ENCODE data around the gene TPP2.

Gene TPP2

DNA sequence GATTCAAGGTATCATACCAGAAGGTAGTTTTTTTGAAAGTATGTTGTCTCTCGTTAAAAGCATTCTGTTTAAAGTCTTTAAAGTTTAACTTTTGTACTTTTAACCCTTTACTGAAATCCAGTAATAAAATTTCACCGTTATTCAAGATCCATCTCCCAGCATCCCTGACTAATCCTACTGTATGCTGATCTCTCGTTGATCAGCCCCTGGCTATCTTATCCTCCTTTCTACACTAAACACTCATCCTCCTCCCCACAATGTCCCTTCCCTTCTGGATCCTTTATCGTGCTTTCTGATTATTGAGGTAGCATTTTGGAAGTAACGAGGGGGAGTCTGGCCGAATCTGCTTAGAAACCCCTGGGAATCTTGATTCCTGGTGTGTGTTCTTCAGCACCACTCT, 1.3 kb downstream of the TPP2 start:
- Histone ChIP-seq H3K36me3 (ENCODE audit: control insufficient read depth, insufficient read depth, low read length) (no peaks in the 10 kb centered on the region), H3K9me3 (ENCODE audit: control insufficient read depth, insufficient read depth, low read length) (no peaks in the 10 kb centered on the region), H3K9ac (ENCODE audit: low read depth, low read length) (no peak overlapping the region), H3K4me1 (ENCODE audit: control insufficient read depth, insufficient read depth, low read length) (no peaks in the 10 kb centered on the region), H3K27me3 (ENCODE audit: control insufficient read depth, insufficient read depth, low read length) (no peaks in the 10 kb centered on the region), H3K4me3 (ENCODE audit: low read depth, low read length) (peak overlapping the region; percentile 93)

DNA sequence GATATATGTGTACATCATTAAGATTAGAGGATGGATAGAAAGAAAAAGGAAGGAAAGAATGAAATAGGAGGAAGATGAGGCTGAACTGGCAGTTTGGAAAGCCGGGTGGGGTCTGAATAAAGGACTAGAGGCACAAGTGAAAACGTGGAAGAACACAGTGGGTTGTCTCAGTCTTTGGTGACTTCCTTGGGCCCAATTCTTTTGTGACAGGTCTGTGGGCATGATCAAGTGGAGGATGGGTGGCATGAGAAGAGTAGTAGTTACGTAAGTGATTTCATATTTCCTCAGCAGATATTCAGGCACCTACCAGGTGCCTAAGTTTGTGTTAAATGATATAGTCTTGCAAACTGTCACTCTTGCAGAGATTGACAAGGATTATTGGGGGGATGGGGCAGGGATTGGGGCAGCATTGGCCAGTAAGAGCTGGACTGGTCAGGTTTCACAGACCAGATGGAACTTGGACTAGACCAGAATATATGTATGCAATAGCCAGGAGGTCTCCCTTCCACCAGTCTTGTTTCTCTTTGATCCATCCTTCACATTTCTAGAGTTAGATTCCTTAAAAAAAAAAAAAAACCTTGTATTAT, 2.7 kb downstream of the TPP2 start:
- Histone ChIP-seq H3K4me3 (ENCODE audit: low read depth, low read length) (no peak overlapping the region), H3K27me3 (ENCODE audit: control insufficient read depth, insufficient read depth, low read length) (no peaks in the 10 kb centered on the region), H3K9ac (ENCODE audit: low read depth, low read length) (no peak overlapping the region), H3K36me3 (ENCODE audit: control insufficient read depth, insufficient read depth, low read length) (no peaks in the 10 kb centered on the region), H3K4me1 (ENCODE audit: control insufficient read depth, insufficient read depth, low read length) (no peaks in the 10 kb centered on the region), H3K9me3 (ENCODE audit: control insufficient read depth, insufficient read depth, low read length) (no peaks in the 10 kb centered on the region)

DNA sequence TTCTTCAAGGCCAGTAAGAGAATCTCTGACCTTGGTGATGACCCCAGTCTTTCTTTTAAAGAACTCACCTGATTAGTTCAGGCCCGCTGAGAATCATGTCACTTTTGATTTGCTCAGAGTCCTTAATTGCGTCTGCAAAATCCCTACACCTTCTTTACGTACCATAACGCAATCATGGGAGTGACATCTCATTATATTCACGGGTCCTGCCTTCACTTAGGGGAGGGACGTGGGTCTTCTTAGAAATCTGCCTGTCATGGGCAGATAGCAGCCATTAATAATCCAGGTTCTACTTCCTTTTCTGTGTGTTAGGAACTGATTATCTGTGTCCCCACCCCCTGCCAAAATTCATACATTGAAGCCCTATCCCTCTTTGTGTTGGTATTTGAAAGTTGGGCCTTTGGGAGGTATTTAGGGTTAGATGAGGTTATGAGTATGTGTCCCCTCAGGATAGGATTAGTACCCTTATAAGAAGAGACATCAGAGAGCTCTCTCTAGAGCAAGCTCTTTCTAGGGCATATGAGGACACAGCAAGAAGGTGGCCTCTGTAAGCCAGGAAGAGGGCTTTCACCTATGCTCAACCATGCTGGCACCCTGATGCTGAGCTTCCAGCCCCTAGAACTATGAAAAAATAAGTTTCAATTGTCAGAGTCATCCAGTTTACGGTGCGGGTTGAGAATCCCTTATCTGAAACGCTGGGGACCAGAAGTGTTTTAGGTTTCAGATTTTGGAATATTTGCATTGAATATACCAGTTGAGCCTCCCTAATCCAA, 9.9 kb downstream of the TPP2 start:
- no peaks in the 10 kb centered on the region for H3K27me3 ChIP-seq (ENCODE audit: control insufficient read depth, insufficient read depth, low read length)
- H3K9ac ChIP-seq (ENCODE audit: low read depth, low read length) = no peak overlapping the region
- no peaks in the 10 kb centered on the region for H3K4me1 ChIP-seq (ENCODE audit: control insufficient read depth, insufficient read depth, low read length)
- H3K9me3 ChIP-seq (ENCODE audit: control insufficient read depth, insufficient read depth, low read length) = no peaks in the 10 kb centered on the region
- peaks cover 33% of the 10 kb centered on the region for H3K36me3 ChIP-seq (ENCODE audit: control insufficient read depth, insufficient read depth, low read length)
- no peak overlapping the region for H3K4me3 ChIP-seq (ENCODE audit: low read depth, low read length)

DNA sequence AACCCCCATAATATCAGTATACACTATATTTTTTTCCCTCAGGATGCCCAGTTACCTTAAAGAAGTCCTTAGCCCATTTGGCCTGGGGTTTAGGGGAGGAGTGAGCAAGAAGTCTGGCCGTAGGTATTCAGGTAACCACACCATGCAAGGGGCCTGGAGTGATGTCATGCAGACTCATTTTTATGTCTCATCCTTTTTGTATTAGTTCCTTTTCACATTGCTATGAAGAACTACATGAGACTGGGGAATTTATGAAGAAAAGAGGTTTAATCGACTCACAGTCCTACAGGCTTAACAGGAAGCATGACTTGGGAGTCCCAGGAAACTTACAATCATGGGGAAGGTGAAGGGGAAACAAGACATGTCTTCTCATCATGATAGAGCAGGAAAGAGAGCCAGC, 12.2 kb downstream of the TPP2 start:
- Histone ChIP-seq H3K4me3 (ENCODE audit: low read depth, low read length) (no peak overlapping the region), H3K9ac (ENCODE audit: low read depth, low read length) (no peak overlapping the region), H3K9me3 (ENCODE audit: control insufficient read depth, insufficient read depth, low read length) (no peaks in the 10 kb centered on the region), H3K4me1 (ENCODE audit: control insufficient read depth, insufficient read depth, low read length) (no peaks in the 10 kb centered on the region), H3K27me3 (ENCODE audit: control insufficient read depth, insufficient read depth, low read length) (no peaks in the 10 kb centered on the region), H3K36me3 (ENCODE audit: control insufficient read depth, insufficient read depth, low read length) (peaks cover 33% of the 10 kb centered on the region)

DNA sequence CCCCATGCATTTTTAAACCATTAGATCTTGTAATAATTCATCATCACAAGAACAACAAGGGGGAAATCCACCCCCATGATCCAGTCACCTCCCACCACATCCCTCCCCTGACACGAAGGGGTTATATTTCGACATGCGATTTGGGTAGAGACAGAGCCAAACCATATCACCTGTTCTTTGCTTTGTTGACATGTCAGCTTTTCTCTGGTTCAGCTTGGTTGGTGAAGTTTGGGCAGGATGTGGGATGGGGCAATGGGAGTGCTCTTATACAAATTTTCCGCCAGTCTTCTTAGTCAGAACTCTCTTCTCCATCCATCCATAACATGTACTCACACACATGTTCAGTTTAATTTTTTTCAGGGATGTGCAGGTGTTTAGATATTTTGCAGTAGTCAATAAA, 12.9 kb downstream of the TPP2 start:
- Histone ChIP-seq H3K4me1 (ENCODE audit: control insufficient read depth, insufficient read depth, low read length) (no peaks in the 10 kb centered on the region), H3K9me3 (ENCODE audit: control insufficient read depth, insufficient read depth, low read length) (no peaks in the 10 kb centered on the region), H3K27me3 (ENCODE audit: control insufficient read depth, insufficient read depth, low read length) (no peaks in the 10 kb centered on the region), H3K36me3 (ENCODE audit: control insufficient read depth, insufficient read depth, low read length) (peaks cover 33% of the 10 kb centered on the region), H3K9ac (ENCODE audit: low read depth, low read length) (no peak overlapping the region), H3K4me3 (ENCODE audit: low read depth, low read length) (no peak overlapping the region)

- Histone ChIP-seq H3K27me3 (ENCODE audit: control insufficient read depth, insufficient read depth, low read length) (no peaks in the 10 kb centered on the region), H3K9me3 (ENCODE audit: control insufficient read depth, insufficient read depth, low read length) (no peaks in the 10 kb centered on the region), H3K4me3 (ENCODE audit: low read depth, low read length) (no peak overlapping the region), H3K4me1 (ENCODE audit: control insufficient read depth, insufficient read depth, low read length) (no peaks in the 10 kb centered on the region), H3K9ac (ENCODE audit: low read depth, low read length) (no peak overlapping the region), H3K36me3 (ENCODE audit: control insufficient read depth, insufficient read depth, low read length) (peaks cover 29% of the 10 kb centered on the region)
These were observed 13.6 kb downstream of the TPP2 start for GRCh38 chr13:102610296-102610895.

- Histone ChIP-seq H3K4me3 (ENCODE audit: low read depth, low read length) (no peak overlapping the region), H3K9me3 (ENCODE audit: control insufficient read depth, insufficient read depth, low read length) (no peaks in the 10 kb centered on the region), H3K4me1 (ENCODE audit: control insufficient read depth, insufficient read depth, low read length) (no peaks in the 10 kb centered on the region), H3K9ac (ENCODE audit: low read depth, low read length) (no peak overlapping the region), H3K27me3 (ENCODE audit: control insufficient read depth, insufficient read depth, low read length) (no peaks in the 10 kb centered on the region), H3K36me3 (ENCODE audit: control insufficient read depth, insufficient read depth, low read length) (peaks cover 23% of the 10 kb centered on the region)
These were observed 21.0 kb downstream of the TPP2 start for GRCh38 chr13:102617697-102618350.

DNA sequence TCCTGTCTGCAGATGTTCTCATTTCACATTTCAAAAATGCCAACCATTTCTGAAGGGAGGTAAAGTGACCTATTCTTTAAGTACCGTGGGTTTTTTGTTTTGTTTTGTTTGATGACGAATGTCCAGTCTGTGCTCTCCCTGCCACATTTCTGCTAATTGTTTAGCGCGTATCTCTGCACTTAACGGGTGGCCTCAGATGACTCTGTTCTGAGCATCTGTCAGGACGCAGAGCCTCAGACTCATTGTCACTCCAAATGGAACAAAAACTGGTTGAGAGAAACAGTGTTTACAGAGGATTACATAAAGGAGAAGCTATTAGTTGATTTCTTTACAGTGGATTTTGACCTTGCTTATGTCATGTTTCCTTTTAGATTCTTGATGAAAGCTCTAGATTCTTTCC, 23.7 kb downstream of the TPP2 start:
- peaks cover 31% of the 10 kb centered on the region for H3K36me3 ChIP-seq (ENCODE audit: control insufficient read depth, insufficient read depth, low read length)
- H3K4me1 ChIP-seq (ENCODE audit: control insufficient read depth, insufficient read depth, low read length) = no peaks in the 10 kb centered on the region
- no peak overlapping the region for H3K4me3 ChIP-seq (ENCODE audit: low read depth, low read length)
- no peaks in the 10 kb centered on the region for H3K27me3 ChIP-seq (ENCODE audit: control insufficient read depth, insufficient read depth, low read length)
- H3K9me3 ChIP-seq (ENCODE audit: control insufficient read depth, insufficient read depth, low read length) = no peaks in the 10 kb centered on the region
- H3K9ac ChIP-seq (ENCODE audit: low read depth, low read length) = no peak overlapping the region

DNA sequence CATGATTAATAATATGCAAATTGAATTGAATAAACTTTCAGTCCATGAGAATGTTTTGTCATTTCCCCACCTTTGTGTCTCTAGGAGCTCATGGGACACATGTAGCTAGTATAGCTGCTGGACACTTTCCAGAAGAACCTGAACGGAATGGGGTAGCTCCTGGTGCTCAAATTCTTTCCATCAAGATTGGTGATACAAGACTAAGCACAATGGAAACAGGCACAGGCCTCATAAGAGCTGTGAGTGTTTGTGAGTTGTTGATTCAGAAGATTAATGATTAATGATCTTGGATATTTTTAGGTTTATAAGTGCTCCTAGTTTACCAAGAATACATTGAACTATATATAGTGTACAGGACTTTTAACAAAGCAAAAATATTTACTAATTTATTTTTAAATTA, 30.1 kb downstream of the TPP2 start:
- Histone ChIP-seq H3K9ac (ENCODE audit: low read depth, low read length) (no peak overlapping the region), H3K9me3 (ENCODE audit: control insufficient read depth, insufficient read depth, low read length) (no peaks in the 10 kb centered on the region), H3K36me3 (ENCODE audit: control insufficient read depth, insufficient read depth, low read length) (peaks cover 26% of the 10 kb centered on the region)

GRCh38 chr13:102628559-102628958, 31.8 kb downstream of the TPP2 start:
- peaks cover 18% of the 10 kb centered on the region for H3K36me3 ChIP-seq (ENCODE audit: control insufficient read depth, insufficient read depth, low read length)
- H3K27me3 ChIP-seq (ENCODE audit: control insufficient read depth, insufficient read depth, low read length) = no peaks in the 10 kb centered on the region
- no peaks in the 10 kb centered on the region for H3K9me3 ChIP-seq (ENCODE audit: control insufficient read depth, insufficient read depth, low read length)
- H3K9ac ChIP-seq (ENCODE audit: low read depth, low read length) = no peak overlapping the region
- H3K4me3 ChIP-seq (ENCODE audit: low read depth, low read length) = no peak overlapping the region
- no peaks in the 10 kb centered on the region for H3K4me1 ChIP-seq (ENCODE audit: control insufficient read depth, insufficient read depth, low read length)

More for the DNA sequence above, 30.1 kb downstream of the TPP2 start:
- Histone ChIP-seq H3K27me3 (ENCODE audit: control insufficient read depth, insufficient read depth, low read length) (no peaks in the 10 kb centered on the region), H3K4me3 (ENCODE audit: low read depth, low read length) (no peak overlapping the region), H3K4me1 (ENCODE audit: control insufficient read depth, insufficient read depth, low read length) (no peaks in the 10 kb centered on the region)

- Histone ChIP-seq H3K27me3 (ENCODE audit: control insufficient read depth, insufficient read depth, low read length) (no peaks in the 10 kb centered on the region), H3K9ac (ENCODE audit: low read depth, low read length) (no peak overlapping the region), H3K36me3 (ENCODE audit: control insufficient read depth, insufficient read depth, low read length) (peaks cover 33% of the 10 kb centered on the region), H3K4me1 (ENCODE audit: control insufficient read depth, insufficient read depth, low read length) (no peaks in the 10 kb centered on the region), H3K4me3 (ENCODE audit: low read depth, low read length) (no peak overlapping the region), H3K9me3 (ENCODE audit: control insufficient read depth, insufficient read depth, low read length) (no peaks in the 10 kb centered on the region)
These were observed 34.4 kb downstream of the TPP2 start for GRCh38 chr13:102631198-102631597.

All from iPS-15b (cell line).